Measurements from ENCODE around the gene MALRD1. TPM values are rescaled to one million over a fixed set of nuclear protein-coding genes. Genes with fewer than 3 reads are reported as not detected.

Gene MALRD1
- total RNA-seq, 2 experiments from 2014 or later = not detected

- Mint-ChIP-seq H3K4me3 (no peak overlapping the region), H3K27ac (no peak overlapping the region), H3K27me3 (no peaks in the 10 kb centered on the region), H3K9me3 (peaks cover 22% of the 10 kb centered on the region), H3K36me3 (ENCODE audit: low read depth) (no peaks in the 10 kb centered on the region), H3K4me1 (ENCODE audit: low read depth) (no peaks in the 10 kb centered on the region)
- no peak for ATAC-seq (ENCODE audit: poor library complexity)
- Histone ChIP-seq H3K27ac (ENCODE audit: low read depth in 1 of 2, low read length in 2 of 2) (no peak overlapping the region), H3K36me3 (ENCODE audit: insufficient read depth, low read length) (no peaks in the 10 kb centered on the region), H3K27me3 (ENCODE audit: control insufficient read depth in 1 of 2, insufficient read depth in 2 of 2, low read length in 2 of 2) (no peaks in the 10 kb centered on the region), H3K9me3 (ENCODE audit: control insufficient read depth in 1 of 2, insufficient read depth in 1 of 2, low read length in 2 of 2) (peaks cover 0 to 2% of the 10 kb centered on the region in 2 experiments), H3K4me1 (ENCODE audit: insufficient read depth, low read length) (no peaks in the 10 kb centered on the region), H3K4me3 (ENCODE audit: low read length) (no peak overlapping the region)
- TF ChIP-seq CTCF (IDR thresholded peaks at IDR 0.05) = no peak
- intact Hi-C loops (cut with DNase I, micrococcal nuclease) = no loop called here
- ChIA-PET CTCF (no interaction called here), POLR2A (no interaction called here)
- no peak for DNase-seq
Observed at GRCh38 chr10:19231034-19231433, 182.4 kb downstream of the MALRD1 start.

GRCh38 chr10:19245889-19246752 is 197.5 kb downstream of the MALRD1 start:
- CTCF ChIA-PET = no interaction called here
- H3K36me3 Mint-ChIP-seq (ENCODE audit: low read depth) = no peaks in the 10 kb centered on the region
- no peak overlapping the region for H3K4me3 Mint-ChIP-seq
- intact Hi-C loops (cut with DNase I, micrococcal nuclease) = no loop called here
- H3K27ac ChIP-seq (ENCODE audit: low read depth in 1 of 2, low read length in 2 of 2) = no peak overlapping the region
- H3K4me1 ChIP-seq (ENCODE audit: insufficient read depth, low read length) = no peaks in the 10 kb centered on the region
- H3K9me3 ChIP-seq (ENCODE audit: control insufficient read depth in 1 of 2, insufficient read depth in 1 of 2, low read length in 2 of 2) = peaks cover 3 to 4% of the 10 kb centered on the region in 2 experiments
- TF ChIP-seq CTCF (IDR thresholded peaks at IDR 0.05) = no peak
- H3K27ac Mint-ChIP-seq = no peak overlapping the region
- POLR2A ChIA-PET = interaction anchor here (0.7 kb wide), 1 partner anchor 108 kb away, joined by 3 read pairs; no protein-coding TSS in a partner anchor
- no peaks in the 10 kb centered on the region for H3K36me3 ChIP-seq (ENCODE audit: insufficient read depth, low read length)
- H3K4me1 Mint-ChIP-seq (ENCODE audit: low read depth) = no peaks in the 10 kb centered on the region
- ATAC-seq (ENCODE audit: poor library complexity) (no peak), DNase-seq (no peak)
- peaks cover 6% of the 10 kb centered on the region for H3K9me3 Mint-ChIP-seq
- H3K27me3 ChIP-seq (ENCODE audit: control insufficient read depth in 1 of 2, insufficient read depth in 2 of 2, low read length in 2 of 2) = no peaks in the 10 kb centered on the region
- no peak overlapping the region for H3K4me3 ChIP-seq (ENCODE audit: low read length)
- H3K27me3 Mint-ChIP-seq = no peaks in the 10 kb centered on the region

- ChIA-PET CTCF (interaction anchor here (0.6 kb wide), 1 partner anchor 86 kb away, joined by 4 read pairs; no protein-coding TSS in a partner anchor), POLR2A (no interaction called here)
- no peak overlapping the region for H3K27ac ChIP-seq (ENCODE audit: low read depth in 1 of 2, low read length in 2 of 2)
- no peak overlapping the region for H3K4me3 Mint-ChIP-seq
- no peak for TF ChIP-seq CTCF (IDR thresholded peaks at IDR 0.05)
- no peaks in the 10 kb centered on the region for H3K27me3 Mint-ChIP-seq
- no peaks in the 10 kb centered on the region for H3K36me3 Mint-ChIP-seq (ENCODE audit: low read depth)
- H3K9me3 ChIP-seq (ENCODE audit: control insufficient read depth in 1 of 2, insufficient read depth in 1 of 2, low read length in 2 of 2) = peaks cover 3 to 4% of the 10 kb centered on the region in 2 experiments
- intact Hi-C loops (cut with DNase I, micrococcal nuclease) = no loop called here
- no peaks in the 10 kb centered on the region for H3K4me1 Mint-ChIP-seq (ENCODE audit: low read depth)
- DNase-seq (no peak), ATAC-seq (ENCODE audit: poor library complexity) (no peak)
- H3K9me3 Mint-ChIP-seq = peaks cover 10% of the 10 kb centered on the region
- H3K27ac Mint-ChIP-seq = no peak overlapping the region
- H3K4me1 ChIP-seq (ENCODE audit: insufficient read depth, low read length) = no peaks in the 10 kb centered on the region
- no peaks in the 10 kb centered on the region for H3K27me3 ChIP-seq (ENCODE audit: control insufficient read depth in 1 of 2, insufficient read depth in 2 of 2, low read length in 2 of 2)
- no peaks in the 10 kb centered on the region for H3K36me3 ChIP-seq (ENCODE audit: insufficient read depth, low read length)
- H3K4me3 ChIP-seq (ENCODE audit: low read length) = no peak overlapping the region
Observed at GRCh38 chr10:19247843-19248242, 199.2 kb downstream of the MALRD1 start.

Measured in CD4-positive, alpha-beta T cell (primary cell).